Thyroid gland (tissue), 4 donors: ENCODE results near the gene ZMPSTE24. TPM values are rescaled to one million over a fixed set of nuclear protein-coding genes. Genes with fewer than 3 reads are reported as not detected.

Experiments used
- DNase-seq, 2 donors: peaks; one replicate each; pipeline ENCODE4 v3.0.0-alpha.2; 2019
- H3K27ac ChIP-seq, 3 donors: fragments of 200-600 bp; sonication (generic); 1 replicate in 2 of 3; 2 replicates in 1 of 3; pipeline ENCODE4 v1.5.1; 2016 to 2019; ENCODE audit warnings: mild to moderate bottlenecking in 1 of 3, moderate library complexity in 1 of 3
- H3K27me3 ChIP-seq: fragments of 200-600 bp; sonication (generic); one replicate; pipeline ENCODE4 v1.5.1; 2019
- H3K36me3 ChIP-seq, 2 donors: fragments of 200-600 bp; sonication (generic); one replicate each; pipeline ENCODE4 v1.5.1; 2016 to 2019
- H3K4me1 ChIP-seq, 2 donors: fragments of 200-600 bp; sonication (generic); one replicate each; pipeline ENCODE4 v1.5.1; 2017 to 2019
- H3K4me3 ChIP-seq, 3 donors: fragments of 200-600 bp; sonication (generic); replicated peaks in 1 of 3; 1 replicate in 2 of 3; 2 replicates in 1 of 3; pipeline ENCODE4 v1.5.1; 2016; ENCODE audit warnings: mild to moderate bottlenecking in 1 of 3
- H3K9me3 ChIP-seq: fragments of 200-600 bp; sonication (generic); one replicate; pipeline ENCODE4 v1.5.1; 2017
- CTCF ChIP-seq, 6 experiments: fragments of 200-600 bp in 3 of 6; fragments of 450-650 bp in 3 of 6; sonication (generic) in 3 of 6; IDR thresholded peaks; one replicate each; pipeline ENCODE4 v1.5.1; 2016 to 2019; ENCODE audit warnings: antibody characterized with exemption in 6 of 6, mild to moderate bottlenecking in 2 of 6, inconsistent platforms in 1 of 6, moderate library complexity in 1 of 6
- POLR2A ChIP-seq, 2 donors: fragments of 450-650 bp; IDR thresholded peaks; one replicate each; pipeline ENCODE4 v1.6.1; 2017; ENCODE audit warnings: antibody characterized with exemption in 2 of 2, mild to moderate bottlenecking in 2 of 2, moderate library complexity in 1 of 2
- WGBS, 2 donors: methylation state at CpG; one replicate each; pipeline ENCODE4 v1.1.5; 2017; 5-methylcytosine and 5-hydroxymethylcytosine counted together
- intact Hi-C: fragments of 100-400 bp; cut with DNase I; formaldehyde crosslinking; loops from one replicate; pipeline ENCODE4 v1.15.1; 2023
- total RNA-seq, 4 donors: library from RNA; depleted of rRNA; stranded (reverse); fragments of >200 nt; gene quantifications; one replicate each; pipeline ENCODE4 v1.2.3, GENCODE V29; 2016

The ZMPSTE24 gene
- total RNA-seq, 4 donors from 2014 or later = 45.1 to 61.7 (median 56.7) TPM

GRCh38 chr1:40224040-40224439, 34.0 kb upstream of the ZMPSTE24 start:
- H3K27ac ChIP-seq = no peak overlapping the region
- H3K36me3 ChIP-seq = no peaks in the 10 kb centered on the region
- intact Hi-C loops = no loop called here
- no peak for DNase-seq
- H3K4me3 ChIP-seq = no peak overlapping the region
- H3K9me3 ChIP-seq = no peaks in the 10 kb centered on the region
- no peaks in the 10 kb centered on the region for H3K4me1 ChIP-seq
- 89 to 93% methylated on average over 6 of the region's 6 CpGs for WGBS, 2 donors
- no peaks in the 10 kb centered on the region for H3K27me3 ChIP-seq
- TF ChIP-seq CTCF (IDR thresholded peaks at IDR 0.05) (no peak), POLR2A (IDR thresholded peaks at IDR 0.05) (no peak)

GRCh38 chr1:40226192-40226591, 31.8 kb upstream of the ZMPSTE24 start:
- Histone ChIP-seq H3K27ac (no peak overlapping the region), H3K27me3 (no peaks in the 10 kb centered on the region), H3K4me3 (no peak overlapping the region), H3K4me1 (no peaks in the 10 kb centered on the region), H3K9me3 (no peaks in the 10 kb centered on the region), H3K36me3 (no peaks in the 10 kb centered on the region)
- WGBS, 2 donors = 94% methylated on average over 3 of the region's 3 CpGs
- intact Hi-C loops = no loop called here
- no peak for TF ChIP-seq CTCF (IDR thresholded peaks at IDR 0.05)
- TF ChIP-seq POLR2A (IDR thresholded peaks at IDR 0.05) = no peak
- DNase-seq = no peak

GRCh38 chr1:40232444-40232843, 25.6 kb upstream of the ZMPSTE24 start:
- intact Hi-C loops = no loop called here
- 89 to 93% methylated on average over 4 of the region's 4 CpGs for WGBS, 2 donors
- Histone ChIP-seq H3K36me3 (peaks cover 21 to 30% of the 10 kb centered on the region in 2 donors), H3K9me3 (no peaks in the 10 kb centered on the region), H3K4me3 (no peak overlapping the region), H3K4me1 (no peaks in the 10 kb centered on the region), H3K27me3 (no peaks in the 10 kb centered on the region), H3K27ac (no peak overlapping the region)
- TF ChIP-seq CTCF (IDR thresholded peaks at IDR 0.05) = no peak
- no peak for DNase-seq

GRCh38 chr1:40239626-40240025, 18.4 kb upstream of the ZMPSTE24 start:
- Histone ChIP-seq H3K9me3 (no peaks in the 10 kb centered on the region), H3K4me3 (no peak overlapping the region), H3K27me3 (no peaks in the 10 kb centered on the region), H3K36me3 (peaks cover 16 to 29% of the 10 kb centered on the region in 2 donors), H3K4me1 (peaks cover 0 to 7% of the 10 kb centered on the region in 2 donors), H3K27ac (no peak overlapping the region)
- no peak for TF ChIP-seq POLR2A (IDR thresholded peaks at IDR 0.05)
- no peak for TF ChIP-seq CTCF (IDR thresholded peaks at IDR 0.05)
- DNase-seq = no peak
- WGBS, 2 donors = 91% methylated on average over 1 of the region's 1 CpG
- intact Hi-C loops = loop anchor here (10.0 kb wide), 1 partner anchor 65 kb away; no protein-coding TSS in a partner anchor

- H3K27ac ChIP-seq = no peak overlapping the region
- no peak overlapping the region for H3K4me3 ChIP-seq
- peaks cover 0 to 7% of the 10 kb centered on the region in 2 donors for H3K4me1 ChIP-seq
- H3K27me3 ChIP-seq = no peaks in the 10 kb centered on the region
- DNase-seq = no peak
- intact Hi-C loops = loop anchor here (10.0 kb wide), 1 partner anchor 66 kb away; no protein-coding TSS in a partner anchor
- H3K9me3 ChIP-seq = no peaks in the 10 kb centered on the region
- 89 to 91% methylated on average over 2 of the region's 2 CpGs for WGBS, 2 donors
- no peak for TF ChIP-seq CTCF (IDR thresholded peaks at IDR 0.05)
- TF ChIP-seq POLR2A (IDR thresholded peaks at IDR 0.05) = no peak
- H3K36me3 ChIP-seq = peaks cover 14 to 28% of the 10 kb centered on the region in 2 donors
Measured at GRCh38 chr1:40240390-40240789, 17.6 kb upstream of the ZMPSTE24 start.
